Smooth muscle cell of the coronary artery (primary cell): ENCODE measurements around the gene GTF2F2. TPM values are rescaled to one million over a fixed set of nuclear protein-coding genes. Genes with fewer than 3 reads are reported as not detected.

ENCODE experiments used
- total RNA-seq: library from RNA; depleted of rRNA; stranded (reverse); fragments of >200 nt; gene quantifications from 2 replicates; pipeline ENCODE4 v1.2.3, GENCODE V29; 2014; ENCODE audit warnings: low replicate concordance

The GTF2F2 gene
- total RNA-seq = 8.9 and 23.8 TPM in 2 replicates

DNA sequence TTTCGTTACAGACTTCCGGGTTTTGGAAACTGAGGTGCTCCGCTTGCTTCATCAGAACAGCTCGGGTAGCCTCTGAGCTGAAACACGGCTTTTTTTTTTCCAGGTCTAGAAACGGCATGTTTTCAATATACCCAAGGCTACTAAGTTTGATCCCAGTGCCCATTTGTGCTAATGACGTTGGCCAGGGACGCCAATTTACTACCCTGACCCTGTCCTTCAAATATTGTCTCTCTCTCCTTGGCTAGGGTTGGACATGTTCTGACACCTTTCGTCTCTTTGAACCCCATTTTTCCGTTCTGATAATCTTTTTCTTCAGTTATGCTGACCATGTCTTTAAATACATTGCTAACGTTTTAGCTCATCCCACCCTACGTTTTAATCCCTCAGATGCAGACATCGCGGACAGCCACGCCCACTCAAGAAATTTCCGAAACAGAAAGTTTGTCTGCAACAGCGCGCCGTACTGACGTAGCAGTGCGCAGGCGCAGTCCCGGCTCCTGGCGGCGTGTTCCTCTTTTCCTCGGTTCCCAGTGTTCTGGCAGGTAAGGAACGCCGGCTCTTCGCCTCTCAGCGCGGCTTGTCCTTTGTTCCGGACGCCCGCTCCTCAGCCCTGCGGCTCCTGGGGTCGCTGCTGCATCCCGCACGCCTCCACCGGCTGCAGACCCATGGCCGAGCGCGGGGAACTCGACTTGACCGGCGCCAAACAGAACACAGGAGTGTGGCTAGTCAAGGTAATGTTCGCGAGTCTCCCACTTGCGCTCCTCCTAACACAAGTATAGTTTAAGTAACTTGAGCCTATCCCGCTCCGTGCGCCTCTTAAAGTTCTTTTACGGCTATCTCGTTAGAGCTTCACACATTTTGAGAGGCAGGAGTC lies at the start of gene GTF2F2:
Gene GTF2F2, plus strand, starts transcription at position 520 of the 874 bp plus-strand sequence. Its CDS starts 146 bp downstream, at position 666.

DNA sequence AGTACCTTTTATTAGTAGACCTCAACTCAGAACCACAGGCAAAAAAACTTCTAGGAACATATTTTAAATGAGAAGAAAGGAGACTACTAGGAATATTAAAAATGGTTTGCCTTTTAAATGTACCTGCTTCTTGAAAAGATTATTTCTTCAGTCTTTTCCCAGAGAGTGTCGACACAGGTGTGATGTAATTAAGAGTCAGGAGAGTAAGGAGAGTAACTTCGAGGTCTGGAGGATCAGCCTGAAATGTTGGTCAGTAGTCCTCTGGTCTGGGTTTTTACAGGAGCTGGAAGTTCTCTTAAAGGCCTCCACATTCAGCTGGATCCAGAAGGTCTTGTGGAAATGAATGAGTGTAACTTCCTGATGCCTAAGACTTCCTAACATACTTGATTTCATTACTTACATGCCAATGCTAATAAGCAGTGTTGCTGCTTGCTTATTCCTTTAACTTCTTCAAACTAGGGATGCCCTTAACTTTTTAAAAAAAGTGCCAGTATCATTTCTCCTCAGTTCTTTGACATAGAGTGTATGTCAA lies 80.5 kb downstream of the GTF2F2 start, which contains the start of gene KCTD4:
Gene KCTD4, minus strand, starts transcription at position 345 of the 532 bp plus-strand sequence. CDS start 6,478 bp downstream, outside the sequence.

Other genes with a start within 250 kb of the GTF2F2 start
- gene NUFIP1, start 131.0 kb upstream of the GTF2F2 start, total RNA-seq = 0.94 and 1.8 TPM in 2 replicates
- 21.5 and 21.6 TPM in 2 replicates for gene GPALPP1, start 131.0 kb upstream of the GTF2F2 start, total RNA-seq
- gene KCTD4, start 80.5 kb downstream of the GTF2F2 start, total RNA-seq = 0.35 and 0.53 TPM in 2 replicates
- 2,880 and 6,564 TPM in 2 replicates for gene TPT1, start 220.7 kb downstream of the GTF2F2 start, total RNA-seq